ENCODE data around the gene SEPTIN12.
A peak's percentile ranks its signal among the peaks of the same experiment; 100 is the strongest.

SEPTIN12 gene

GRCh38 chr16:4783251-4783950 is 4.7 kb downstream of the SEPTIN12 start:
- no peak for DNase-seq

DNA sequence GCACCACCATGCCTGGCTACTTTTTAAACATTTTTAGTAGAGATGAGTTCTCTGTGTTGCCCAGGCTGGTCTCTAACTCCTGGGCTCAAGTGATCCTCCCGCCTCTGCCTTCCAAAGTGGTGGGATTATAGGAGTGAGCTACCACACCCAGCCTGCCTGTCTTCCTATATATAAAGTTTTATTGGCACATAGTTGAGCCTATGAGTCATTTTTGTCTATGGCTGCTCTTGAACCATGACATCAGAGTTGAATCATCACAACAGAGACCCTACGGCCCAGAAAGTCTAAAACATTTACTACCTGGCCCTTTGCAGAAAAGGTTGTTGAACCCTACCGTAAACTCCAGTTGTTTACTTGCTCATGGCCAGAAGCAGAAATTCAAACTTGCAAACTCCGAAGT is 7.9 kb downstream of the SEPTIN12 start:
- DNase-seq, result no peak

- no peak for DNase-seq
Measured at GRCh38 chr16:4778050-4778392, 10.1 kb downstream of the SEPTIN12 start.

GRCh38 chr16:4777339-4778049 is 10.7 kb downstream of the SEPTIN12 start:
- DNase-seq, result no peak

GRCh38 chr16:4776141-4776705 is 11.9 kb downstream of the SEPTIN12 start:
- no peak for DNase-seq

DNA sequence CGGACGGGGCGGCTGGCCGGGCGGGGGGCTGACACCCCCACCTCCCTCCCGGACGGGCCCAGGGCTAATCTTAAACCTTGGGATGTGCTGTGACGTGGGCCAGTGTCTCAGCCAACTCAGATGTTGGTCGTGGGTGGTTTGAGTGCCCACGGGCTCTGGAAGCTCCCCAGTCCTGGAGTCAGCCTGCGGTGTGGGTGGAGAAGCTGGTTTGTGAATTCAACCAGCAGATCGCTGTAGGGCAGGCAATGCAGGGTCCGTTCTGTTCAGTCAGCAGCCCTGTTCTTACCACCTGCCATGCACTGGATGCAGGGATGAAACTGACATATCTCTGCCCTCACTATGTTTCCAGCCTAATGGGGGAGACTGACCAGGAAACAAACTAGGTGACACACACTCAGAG is 13.1 kb downstream of the SEPTIN12 start:
- no peak for DNase-seq

DNA sequence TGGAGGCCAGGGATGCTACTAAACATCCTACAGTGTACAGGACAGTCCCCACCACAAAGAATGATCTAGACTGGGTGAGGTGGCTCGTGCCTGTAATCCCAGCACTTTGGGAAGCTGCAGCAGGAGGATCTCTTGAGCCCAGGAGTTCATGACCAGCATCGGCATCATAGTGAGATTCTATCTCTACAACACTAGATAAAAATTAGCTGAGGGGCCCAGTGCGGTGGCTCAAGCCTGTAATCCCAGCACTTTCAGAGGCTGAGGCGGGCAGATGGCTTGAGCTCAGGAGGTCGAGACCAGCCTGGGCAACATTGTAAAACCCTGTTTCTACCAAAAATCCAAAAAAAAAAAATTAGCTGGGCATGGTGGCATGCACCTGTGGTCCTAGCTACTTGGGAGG is 15.8 kb downstream of the SEPTIN12 start:
- no peak for DNase-seq

GRCh38 chr16:4771646-4772045 is 16.5 kb downstream of the SEPTIN12 start:
- no peak for DNase-seq

DNA sequence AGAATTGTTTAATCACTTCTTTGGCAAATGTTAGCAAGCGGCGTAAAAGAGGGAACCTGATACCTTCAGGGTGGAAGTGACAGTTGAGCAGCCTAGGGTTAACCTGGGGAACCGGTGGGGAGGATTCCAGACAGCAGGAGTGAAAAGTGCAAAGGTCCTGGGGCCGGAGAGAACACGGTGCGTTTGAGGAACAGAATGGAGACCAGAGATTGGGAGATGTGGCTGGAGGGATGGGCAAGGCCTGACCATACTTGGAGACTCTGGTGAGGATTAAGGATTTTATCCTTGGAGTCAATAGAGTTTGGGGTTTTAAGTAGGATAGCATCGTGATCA is 18.9 kb downstream of the SEPTIN12 start:
- no peak for DNase-seq

DNA sequence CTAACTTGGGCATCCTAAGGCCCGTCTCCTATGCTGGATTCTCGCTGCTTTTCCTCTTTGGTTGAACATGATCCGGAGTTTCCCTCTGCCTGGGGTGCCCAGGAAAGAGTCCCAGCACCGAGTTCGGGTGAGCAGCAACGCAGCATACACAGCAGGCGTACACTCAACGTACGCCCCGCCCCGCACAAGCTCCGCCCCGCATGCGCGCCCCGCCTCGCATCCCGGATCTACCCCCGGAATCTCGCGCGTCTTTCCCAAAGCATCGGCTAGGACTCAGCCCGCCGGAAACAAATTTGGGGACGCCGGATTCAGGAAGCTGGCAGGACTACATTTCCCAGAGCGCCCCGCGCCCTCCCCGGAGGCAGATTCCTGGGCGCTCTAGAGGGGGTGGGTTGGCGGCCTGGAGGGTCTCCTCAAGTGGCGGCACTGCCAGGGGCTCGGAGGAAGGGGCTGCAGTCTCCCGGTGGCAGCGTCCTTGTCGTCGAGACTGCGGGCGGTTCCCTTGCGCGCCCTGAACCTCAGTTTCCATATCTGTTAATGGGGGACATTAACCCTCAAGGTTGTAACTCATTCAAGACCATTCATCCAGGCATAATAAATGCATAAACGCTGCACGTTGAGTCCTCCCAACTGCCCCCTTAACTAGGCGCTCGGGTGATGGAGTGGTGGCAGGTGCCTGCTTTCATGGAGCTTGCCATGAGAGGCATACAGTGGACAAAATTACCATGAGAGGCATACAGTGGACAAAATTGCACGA is 19.4 kb downstream of the SEPTIN12 start:
- DNase-seq, result peak; percentile 84

DNA sequence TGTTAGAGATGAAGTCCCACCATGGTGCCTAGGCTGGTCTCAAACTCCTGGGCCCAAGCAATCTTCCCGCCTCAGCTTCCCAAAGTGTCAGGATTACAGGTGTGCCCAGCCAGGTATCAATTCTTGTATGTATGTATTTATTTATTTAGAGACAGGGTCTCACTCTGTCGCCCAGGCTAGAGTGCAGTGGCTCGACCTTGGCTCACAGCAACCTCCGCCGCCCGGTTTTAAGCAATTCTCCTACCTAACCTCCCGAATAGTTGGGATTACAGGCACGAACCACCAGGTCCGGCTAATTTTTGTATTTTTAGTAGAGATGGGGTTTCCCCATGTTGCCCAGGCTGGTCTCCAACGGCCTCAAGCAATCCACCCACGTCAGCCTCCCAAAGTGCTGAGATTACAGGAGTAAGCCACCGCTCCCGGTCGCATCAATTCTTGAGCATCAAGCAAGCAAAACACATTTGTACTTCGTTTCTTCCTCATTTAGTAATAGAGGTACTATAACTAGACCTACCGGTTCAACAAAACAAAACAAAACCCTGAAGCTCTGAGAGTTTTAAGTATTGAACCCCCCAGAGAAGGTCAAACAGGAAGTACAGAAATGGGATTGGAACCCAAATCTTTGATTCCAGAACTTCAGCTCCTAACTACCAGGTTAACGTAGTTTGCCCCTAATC is 20.1 kb downstream of the SEPTIN12 start:
- no peak for DNase-seq

GRCh38 chr16:4766875-4767628 is 21.1 kb downstream of the SEPTIN12 start, which contains the start of gene ZNF500:
ZNF500 (minus strand) TSS chr16:4767162; CDS start chr16:4765978, 1,184 bp downstream.
- peak; percentile 94 for DNase-seq

DNA sequence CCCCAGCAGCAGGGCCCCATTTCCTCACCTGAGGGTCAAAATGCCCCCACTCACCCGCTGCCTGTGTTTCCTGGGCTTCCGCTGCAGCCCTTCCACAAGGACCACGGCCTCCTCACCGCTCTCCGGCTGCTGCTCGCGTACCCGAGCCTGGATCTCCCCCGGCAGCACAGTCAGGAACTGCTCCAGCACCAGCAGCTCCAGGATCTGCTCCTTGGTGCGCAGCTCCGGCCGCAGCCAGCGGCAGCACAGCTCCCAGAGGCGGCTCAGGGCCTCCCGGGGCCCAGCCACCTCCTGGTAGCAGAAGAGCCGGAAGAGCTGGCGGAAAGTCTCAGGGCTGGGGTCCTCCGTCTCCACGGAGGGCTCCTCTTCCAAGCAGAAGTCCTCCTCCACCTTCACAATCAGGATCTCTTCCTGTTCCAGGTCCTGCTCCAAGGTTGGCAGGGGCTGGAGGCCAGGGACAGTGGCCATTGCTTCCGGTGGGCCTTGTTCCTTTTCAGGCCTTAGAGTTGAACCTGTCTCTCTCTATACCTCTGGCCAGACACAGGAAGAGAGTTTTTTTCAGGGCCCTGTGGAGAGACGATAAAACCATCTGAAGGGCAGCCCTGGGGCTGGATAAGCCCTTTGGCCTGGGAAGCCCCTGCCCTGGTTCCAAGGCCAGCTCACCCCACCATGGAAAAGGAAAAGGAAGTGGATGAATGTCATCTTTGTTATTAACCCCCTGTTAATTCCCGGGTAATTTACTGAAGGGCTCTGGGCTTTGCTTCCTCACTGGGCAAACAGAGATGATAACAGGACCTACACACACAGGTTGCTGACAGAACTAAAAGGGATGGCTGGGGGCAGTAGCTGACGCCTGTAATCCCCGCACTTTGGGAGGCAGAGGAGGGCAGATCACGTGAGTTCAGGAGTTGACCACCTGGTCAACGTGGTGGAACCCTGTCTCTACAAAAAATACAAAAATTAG is 22.4 kb downstream of the SEPTIN12 start:
- no peak for DNase-seq

- no peak for DNase-seq
Measured at GRCh38 chr16:4763791-4764190, 24.4 kb downstream of the SEPTIN12 start.

- DNase-seq, result no peak
Measured at GRCh38 chr16:4762205-4762604, 25.9 kb downstream of the SEPTIN12 start.

- no peak for DNase-seq
Measured at GRCh38 chr16:4760221-4760910, 27.8 kb downstream of the SEPTIN12 start.

GRCh38 chr16:4755687-4756086 is 32.5 kb downstream of the SEPTIN12 start:
- no peak for DNase-seq

DNA sequence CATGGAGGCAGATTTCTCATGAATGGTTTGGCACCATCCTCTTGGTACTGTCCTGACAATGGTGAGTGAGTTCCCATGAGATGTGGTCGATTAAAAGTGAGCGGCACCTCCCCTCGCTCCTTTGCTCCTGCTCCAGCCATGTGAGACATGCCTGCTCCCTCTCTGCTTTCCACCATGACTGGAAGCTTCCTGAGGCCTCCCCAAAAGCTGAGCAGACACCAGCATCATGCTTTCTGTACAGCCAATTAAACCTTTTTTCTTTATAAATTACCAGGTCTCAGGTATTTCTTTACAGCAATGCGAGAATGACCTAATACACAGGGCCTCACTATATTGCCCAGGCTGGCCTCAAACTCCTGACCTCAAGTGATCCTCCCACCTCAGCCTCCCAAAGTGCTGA is 33.3 kb downstream of the SEPTIN12 start:
- DNase-seq, result no peak

GRCh38 chr16:4753227-4753626 is 34.9 kb downstream of the SEPTIN12 start:
- no peak for DNase-seq

DNA sequence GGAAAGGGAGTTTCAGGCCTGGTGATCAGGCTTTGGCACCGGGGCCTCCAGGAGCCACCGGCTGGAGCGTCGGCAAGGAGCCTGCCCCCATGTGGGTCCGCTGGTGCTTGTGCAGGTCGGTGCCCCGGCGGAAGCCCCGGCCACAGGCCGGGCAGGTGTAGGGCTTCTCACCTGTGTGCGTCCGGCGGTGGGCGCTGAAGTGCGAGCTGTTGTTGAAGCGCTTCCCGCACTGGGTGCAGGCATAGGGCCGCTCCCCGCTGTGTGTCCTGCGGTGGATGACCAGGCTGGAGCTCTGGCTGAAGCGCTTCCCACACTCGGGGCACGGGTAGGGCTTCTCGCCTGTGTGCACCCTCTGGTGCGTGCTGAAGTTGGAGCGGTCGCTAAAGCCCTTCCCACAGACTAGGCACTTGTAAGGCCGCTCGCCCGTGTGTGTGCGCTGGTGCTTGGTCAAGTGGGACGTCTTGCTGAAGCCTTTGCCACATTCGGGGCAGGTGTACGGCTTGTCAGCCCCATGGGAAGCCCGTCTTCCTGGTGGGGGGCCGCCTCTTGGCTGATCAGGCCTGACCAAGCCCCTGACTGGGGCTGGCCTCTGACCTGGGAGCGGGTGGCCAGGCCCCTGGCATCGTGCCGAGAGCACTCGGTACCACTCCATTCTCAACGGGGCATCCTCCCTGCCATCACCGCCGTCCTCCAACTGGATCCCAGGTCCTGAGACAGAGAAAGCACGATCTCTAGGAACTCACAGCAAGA is 35.6 kb downstream of the SEPTIN12 start:
- DNase-seq, result no peak

Data from stimulated activated naive CD4-positive, alpha-beta T cell treated with Interleukin-2 at 50 U/mL for 16 hours (primary cell).